HEK293 (cell line): ENCODE results near the gene HINT3.

ENCODE experiments used
- CTCF ChIA-PET: fragments of 350-600 bp; formaldehyde crosslinking; extraction: SDS; loops from one replicate; lab custom pipeline; 2021; ENCODE audit warnings: antibody characterized with exemption; lab: Yijun Ruan, JAX
- POLR2A ChIA-PET: fragments of 300-600 bp; formaldehyde crosslinking; extraction: SDS; loops from one replicate; lab custom pipeline; 2020; ENCODE audit warnings: antibody characterized with exemption, inconsistent platforms; lab: Yijun Ruan, JAX
- H3K27ac ChIP-seq: fragments of 200-500 bp; sonication (Bioruptor generic); 2 replicates; pipeline ENCODE4 v1.5.1; 2014; ENCODE audit warnings: low read depth, low read length, control low read depth, inconsistent platforms; ENCODE audit errors: extremely low read depth
- H3K36me3 ChIP-seq, 2 experiments: fragments of 200-500 bp in 1 of 2; sonication (Bioruptor generic) in 1 of 2; 1 replicate in 1 of 2; 2 replicates in 1 of 2; pipeline ENCODE4 v1.5.1; 2014 to 2017; ENCODE audit warnings: inconsistent platforms in 2 of 2, low read length in 2 of 2; ENCODE audit not compliant: control insufficient read depth in 2 of 2, insufficient read depth in 1 of 2
- H3K4me1 ChIP-seq: fragments of 200-500 bp; sonication (Bioruptor generic); 2 replicates; pipeline ENCODE4 v1.5.1; 2014; ENCODE audit warnings: mild to moderate bottlenecking, low read length, inconsistent platforms; ENCODE audit not compliant: control insufficient read depth, insufficient read depth
- H3K4me3 ChIP-seq: 2 replicates; pipeline ENCODE4 v1.5.1; 2011; ENCODE audit warnings: low read depth, mild to moderate bottlenecking, control low read depth, low read length, moderate library complexity
- H3K9me3 ChIP-seq: fragments of 200-500 bp; sonication (Bioruptor generic); 2 replicates; pipeline ENCODE4 v1.5.1; 2014; ENCODE audit warnings: low read depth, low read length, inconsistent platforms; ENCODE audit not compliant: control insufficient read depth, insufficient read depth
- GLI4 ChIP-seq: fragments of 450-650 bp; formaldehyde crosslinking; IDR thresholded peaks from 2 replicates; pipeline ENCODE4 v1.5.1; 2016; ENCODE audit warnings: missing biosample characterization, missing genetic modification characterization
- PATZ1 ChIP-seq: fragments of 450-650 bp; formaldehyde crosslinking; IDR thresholded peaks from 2 replicates; pipeline ENCODE4 v1.5.1; 2016; ENCODE audit warnings: missing biosample characterization, missing genetic modification characterization
- PRDM4 ChIP-seq: fragments of 450-650 bp; formaldehyde crosslinking; IDR thresholded peaks from 2 replicates; pipeline ENCODE4 v1.5.1; 2017; ENCODE audit warnings: missing biosample characterization, missing genetic modification characterization
- TSHZ1 ChIP-seq: fragments of 450-650 bp; formaldehyde crosslinking; IDR thresholded peaks from 2 replicates; pipeline ENCODE4 v1.5.1; 2016; ENCODE audit warnings: missing biosample characterization, missing genetic modification characterization, borderline replicate concordance
- ZBTB17 ChIP-seq: fragments of 450-650 bp; formaldehyde crosslinking; IDR thresholded peaks from 2 replicates; pipeline ENCODE4 v1.5.1; 2016; ENCODE audit warnings: missing biosample characterization, missing genetic modification characterization
- ZBTB7A ChIP-seq: fragments of 450-650 bp; formaldehyde crosslinking; IDR thresholded peaks from 2 replicates; pipeline ENCODE4 v1.5.1; 2016; ENCODE audit warnings: low read depth, missing biosample characterization, missing genetic modification characterization
- ZNF121 ChIP-seq: fragments of 450-650 bp; formaldehyde crosslinking; IDR thresholded peaks from 2 replicates; pipeline ENCODE4 v1.5.1; 2016; ENCODE audit warnings: missing biosample characterization, missing genetic modification characterization
- ZNF140 ChIP-seq: fragments of 450-650 bp; formaldehyde crosslinking; IDR thresholded peaks from 2 replicates; pipeline ENCODE4 v1.5.1; 2016; ENCODE audit warnings: missing biosample characterization, missing genetic modification characterization
- ZNF169 ChIP-seq: fragments of 450-650 bp; formaldehyde crosslinking; IDR thresholded peaks from 2 replicates; pipeline ENCODE4 v1.5.1; 2016; ENCODE audit warnings: missing biosample characterization, missing genetic modification characterization
- ZNF24 ChIP-seq: fragments of 450-650 bp; formaldehyde crosslinking; IDR thresholded peaks from 2 replicates; pipeline ENCODE4 v1.5.1; 2016; ENCODE audit warnings: missing biosample characterization, missing genetic modification characterization
- ZNF366 ChIP-seq: fragments of 450-650 bp; formaldehyde crosslinking; conservative IDR thresholded peaks from 2 replicates; pipeline ENCODE4 v1.5.1; 2016; ENCODE audit warnings: missing biosample characterization, missing genetic modification characterization
- ZNF596 ChIP-seq: fragments of 450-650 bp; IDR thresholded peaks from 2 replicates; pipeline ENCODE4 v1.5.0; 2018; ENCODE audit warnings: missing biosample characterization, mild to moderate bottlenecking, missing genetic modification characterization, moderate library complexity
- ZNF624 ChIP-seq: fragments of 450-650 bp; formaldehyde crosslinking; IDR thresholded peaks from 2 replicates; pipeline ENCODE4 v1.5.1; 2017; ENCODE audit warnings: missing biosample characterization, missing genetic modification characterization
- ZNF629 ChIP-seq: fragments of 450-650 bp; formaldehyde crosslinking; IDR thresholded peaks from 2 replicates; pipeline ENCODE4 v1.5.1; 2017; ENCODE audit warnings: missing biosample characterization, missing genetic modification characterization
- ZNF837 ChIP-seq: fragments of 450-650 bp; formaldehyde crosslinking; IDR thresholded peaks from 2 replicates; pipeline ENCODE4 v1.5.1; 2016; ENCODE audit warnings: missing biosample characterization, missing genetic modification characterization
- TF ChIP-seq, protein P1 (sequence below): fragments of 450-650 bp; IDR thresholded peaks from 2 replicates; pipeline ENCODE4 v1.5.1; 2018; ENCODE audit warnings: missing biosample characterization, missing genetic modification characterization

Gene HINT3

GRCh38 chr6:125918681-125919566 is 37.6 kb upstream of the HINT3 start (continued):
- TF ChIP-seq PRDM4 (tag by site-specific recombination) (peak; percentile 90), ZBTB17 (tag by site-specific recombination) (peak; percentile 79), ZNF596 (tag by site-specific recombination) (peak; percentile 93), ZNF140 (no peak), ZNF629 (tag by site-specific recombination) (peak; percentile 22; the same call in 1 of the 2 replicates), ZNF837 (tag by site-specific recombination) (no peak), ZNF366 (tag by site-specific recombination) (peak; percentile 49; the same call in 1 of the 2 replicates)

DNA sequence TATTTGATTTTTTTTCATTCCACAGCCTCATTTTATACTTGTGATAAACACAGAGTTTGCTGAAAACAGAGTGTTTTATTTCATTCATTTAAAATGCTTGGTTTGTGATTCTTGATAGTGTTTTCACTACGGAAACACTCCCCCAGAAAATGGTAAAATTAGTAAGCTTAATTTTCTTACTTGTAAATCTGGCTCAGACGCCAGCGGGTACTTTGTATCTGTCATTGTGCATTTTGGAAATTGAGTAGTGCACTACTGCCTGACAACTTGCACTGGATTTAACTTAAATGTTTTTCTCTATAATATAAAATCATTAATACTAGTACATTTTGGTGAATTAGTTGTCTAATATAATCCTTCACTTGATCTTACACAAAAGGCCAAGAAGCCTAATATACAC is 37.0 kb upstream of the HINT3 start:
- Histone ChIP-seq H3K9me3 (no peaks in the 10 kb centered on the region), H3K36me3 (peaks cover 0 to 54% of the 10 kb centered on the region in 2 experiments; a peak in 2 of 3 replicates), H3K27ac (peak overlapping the region; percentile 14; the same call in 1 of the 2 replicates), H3K4me1 (peaks cover 5% of the 10 kb centered on the region), H3K4me3 (no peak overlapping the region)
- ChIA-PET POLR2A (interaction anchor here (1.5 kb wide), 1 partner anchor 37 kb away, joined by 3 read pairs; the partner anchor contains the start of gene HINT3), CTCF (interaction anchor here (0.6 to 8.4 kb wide), 5 partner anchors 13 to 163 kb away, joined by 3 to 72 read pairs (median 4); partner anchors contain the start of gene HINT3)
- TF ChIP-seq GLI4 (tag by site-specific recombination) (no peak), ZNF837 (tag by site-specific recombination) (no peak), TSHZ1 (tag by site-specific recombination) (no peak), ZNF624 (tag by site-specific recombination) (no peak), ZNF169 (tag by site-specific recombination) (no peak), ZBTB7A (tag by site-specific recombination) (no peak), ZNF121 (no peak), ZNF24 (tag by site-specific recombination) (no peak), PATZ1 (tag by site-specific recombination) (no peak)
- TF ChIP-seq, protein P1, sequence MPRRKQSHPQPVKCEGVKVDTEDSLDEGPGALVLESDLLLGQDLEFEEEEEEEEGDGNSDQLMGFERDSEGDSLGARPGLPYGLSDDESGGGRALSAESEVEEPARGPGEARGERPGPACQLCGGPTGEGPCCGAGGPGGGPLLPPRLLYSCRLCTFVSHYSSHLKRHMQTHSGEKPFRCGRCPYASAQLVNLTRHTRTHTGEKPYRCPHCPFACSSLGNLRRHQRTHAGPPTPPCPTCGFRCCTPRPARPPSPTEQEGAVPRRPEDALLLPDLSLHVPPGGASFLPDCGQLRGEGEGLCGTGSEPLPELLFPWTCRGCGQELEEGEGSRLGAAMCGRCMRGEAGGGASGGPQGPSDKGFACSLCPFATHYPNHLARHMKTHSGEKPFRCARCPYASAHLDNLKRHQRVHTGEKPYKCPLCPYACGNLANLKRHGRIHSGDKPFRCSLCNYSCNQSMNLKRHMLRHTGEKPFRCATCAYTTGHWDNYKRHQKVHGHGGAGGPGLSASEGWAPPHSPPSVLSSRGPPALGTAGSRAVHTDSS, result no peak
